GM10248 (cell line): ENCODE measurements around the gene ANKH.

ENCODE experiments used
- CTCF ChIA-PET: fragments of 300-600 bp; sonication (Branson Sonifier 250); formaldehyde crosslinking; extraction: SDS; loops from one replicate; lab custom pipeline; 2021; ENCODE audit warnings: antibody characterized with exemption; lab: Yijun Ruan, JAX
- POLR2A ChIA-PET: fragments of 350-650 bp; sonication (Branson Sonifier 250); formaldehyde crosslinking; extraction: SDS; loops from one replicate; lab custom pipeline; 2020; ENCODE audit warnings: antibody characterized with exemption; lab: Yijun Ruan, JAX
- DNase-seq: peaks from one replicate; pipeline ENCODE4 v3.0.0; 2012; ENCODE audit errors: extremely low spot score
- TF ChIP-seq, protein P1 (sequence below): IDR thresholded peaks from 2 replicates; pipeline ENCODE4 v1.5.1; 2012; ENCODE audit warnings: mild to moderate bottlenecking, low read depth; ENCODE audit errors: extremely low read depth, missing control alignments, control extremely low read depth

Gene ANKH

GRCh38 chr5:14861123-14861765 lies 10.3 kb downstream of the ANKH start:
- ChIA-PET CTCF (interaction anchor here (1.0 to 3.7 kb wide), 4 partner anchors 12 to 153 kb away, joined by 3 to 13 read pairs (median 6); no protein-coding TSS in a partner anchor), POLR2A (no interaction called here)
- DNase-seq, result no peak
- TF ChIP-seq, protein P1, sequence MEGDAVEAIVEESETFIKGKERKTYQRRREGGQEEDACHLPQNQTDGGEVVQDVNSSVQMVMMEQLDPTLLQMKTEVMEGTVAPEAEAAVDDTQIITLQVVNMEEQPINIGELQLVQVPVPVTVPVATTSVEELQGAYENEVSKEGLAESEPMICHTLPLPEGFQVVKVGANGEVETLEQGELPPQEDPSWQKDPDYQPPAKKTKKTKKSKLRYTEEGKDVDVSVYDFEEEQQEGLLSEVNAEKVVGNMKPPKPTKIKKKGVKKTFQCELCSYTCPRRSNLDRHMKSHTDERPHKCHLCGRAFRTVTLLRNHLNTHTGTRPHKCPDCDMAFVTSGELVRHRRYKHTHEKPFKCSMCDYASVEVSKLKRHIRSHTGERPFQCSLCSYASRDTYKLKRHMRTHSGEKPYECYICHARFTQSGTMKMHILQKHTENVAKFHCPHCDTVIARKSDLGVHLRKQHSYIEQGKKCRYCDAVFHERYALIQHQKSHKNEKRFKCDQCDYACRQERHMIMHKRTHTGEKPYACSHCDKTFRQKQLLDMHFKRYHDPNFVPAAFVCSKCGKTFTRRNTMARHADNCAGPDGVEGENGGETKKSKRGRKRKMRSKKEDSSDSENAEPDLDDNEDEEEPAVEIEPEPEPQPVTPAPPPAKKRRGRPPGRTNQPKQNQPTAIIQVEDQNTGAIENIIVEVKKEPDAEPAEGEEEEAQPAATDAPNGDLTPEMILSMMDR, result no peak

DNA sequence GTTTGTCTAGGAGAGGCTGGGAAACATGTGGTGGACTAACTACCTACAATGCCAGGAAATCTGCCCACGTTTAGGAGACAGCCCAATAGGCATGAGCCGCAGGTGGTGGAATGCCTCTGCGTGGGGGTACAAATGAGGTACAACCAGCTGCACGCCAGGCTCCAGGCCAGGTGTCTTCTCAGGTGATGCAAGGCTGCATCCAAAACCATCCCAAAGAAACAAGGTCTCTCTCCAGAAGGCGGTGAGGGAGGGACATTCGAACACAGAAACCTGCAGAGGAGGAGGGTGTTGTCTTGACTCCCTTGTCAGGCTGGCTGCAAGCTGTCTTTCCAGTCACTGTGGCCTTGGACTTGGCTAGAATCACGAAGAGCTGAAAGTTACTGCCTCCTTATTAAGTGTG lies 11.6 kb downstream of the ANKH start:
- ChIA-PET CTCF (interaction anchor here (0.7 to 3.7 kb wide), 3 partner anchors 8 to 11 kb away, joined by 3 to 13 read pairs (median 3); no protein-coding TSS in a partner anchor), POLR2A (no interaction called here)
- DNase-seq, result no peak
- TF ChIP-seq, protein P1, result no peak

DNA sequence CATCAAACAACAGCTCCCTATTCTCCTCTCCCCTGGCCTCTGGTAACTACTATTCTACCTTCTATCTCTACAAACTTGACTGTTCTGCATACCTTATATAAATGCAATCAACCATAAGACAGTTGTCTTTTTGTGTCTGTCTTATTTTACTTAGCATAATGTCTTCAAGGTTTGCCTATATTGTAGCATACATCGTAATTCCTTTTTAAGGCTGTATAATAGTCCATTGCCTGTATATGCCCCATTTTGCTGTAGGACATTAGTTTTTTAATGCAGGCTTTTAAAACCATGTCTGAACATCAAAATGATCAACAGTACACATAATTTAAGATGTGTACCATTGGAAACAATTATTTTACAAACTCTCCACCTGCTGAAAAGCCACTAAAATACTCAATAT lies 12.4 kb downstream of the ANKH start:
- TF ChIP-seq, protein P1, result no peak
- ChIA-PET POLR2A (no interaction called here), CTCF (interaction anchor here (1.4 to 3.7 kb wide), 2 partner anchors 10 to 34 kb away, joined by 3 to 13 read pairs; no protein-coding TSS in a partner anchor)
- no peak for DNase-seq

- TF ChIP-seq, protein P1, result no peak
- no peak for DNase-seq
- POLR2A ChIA-PET, result no interaction called here
- CTCF ChIA-PET, result no interaction called here
These were observed 16.2 kb downstream of the ANKH start for GRCh38 chr5:14855366-14855765.

DNA sequence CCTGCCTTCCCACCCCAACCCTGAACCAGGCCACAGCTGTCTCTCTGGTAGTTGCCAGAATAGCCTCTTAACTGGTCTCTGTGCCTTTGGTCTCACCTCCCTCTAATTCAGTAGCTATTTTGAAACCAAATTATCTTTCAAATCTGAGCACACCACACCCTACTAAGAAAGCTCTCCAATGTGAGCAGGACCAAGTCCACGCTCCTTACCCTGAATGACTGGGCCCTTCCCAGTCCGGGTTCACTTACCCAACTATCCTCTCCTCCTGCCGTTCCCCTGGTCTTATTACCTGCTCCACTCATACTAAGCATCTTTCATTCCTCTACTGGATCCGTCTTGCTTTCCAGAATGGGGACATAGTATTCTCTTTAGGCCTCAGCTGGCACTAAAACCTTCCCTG lies 16.8 kb downstream of the ANKH start:
- TF ChIP-seq, protein P1, result no peak
- POLR2A ChIA-PET, result no interaction called here
- CTCF ChIA-PET, result no interaction called here
- DNase-seq, result no peak

DNA sequence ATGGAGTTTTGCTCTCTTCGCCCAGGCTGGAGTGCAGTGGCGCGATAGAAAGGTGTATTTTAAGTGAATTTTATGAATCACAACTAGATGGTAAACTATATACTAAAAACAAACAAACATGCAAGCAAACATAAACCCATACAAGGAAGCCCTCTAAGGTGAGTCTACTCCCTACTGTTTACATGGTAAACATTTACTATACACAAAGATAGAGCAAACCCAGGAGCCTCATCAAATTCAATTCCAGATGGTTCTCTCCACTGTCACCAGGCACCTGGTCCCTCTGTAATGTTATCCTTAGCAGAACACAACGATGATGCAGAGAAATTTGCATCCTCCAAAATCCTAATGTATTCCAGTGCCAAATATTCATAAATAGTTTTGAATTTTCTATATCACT lies 17.9 kb downstream of the ANKH start:
- ChIA-PET CTCF (no interaction called here), POLR2A (no interaction called here)
- TF ChIP-seq, protein P1, result no peak
- DNase-seq, result no peak
